HUES48 (cell line): ENCODE results near the gene CYP2A6.
"Not testable (repeated sequence)": the region's sequence is repeated elsewhere in the genome, so short reads cannot be mapped to it uniquely, and the experiment has no call there.

Source experiments
- H3K27ac ChIP-seq: one replicate; pipeline ENCODE4 v1.7.0; 2013; ENCODE audit warnings: low read depth, low read length, inconsistent platforms
- H3K27me3 ChIP-seq: 2 replicates; pipeline ENCODE4 v1.6.1; 2013; ENCODE audit warnings: mild to moderate bottlenecking, low read length; ENCODE audit not compliant: control insufficient read depth, insufficient read depth
- H3K36me3 ChIP-seq: 2 replicates; pipeline ENCODE4 v1.6.1; 2013; ENCODE audit warnings: low read length; ENCODE audit not compliant: control insufficient read depth, insufficient read depth
- H3K4me1 ChIP-seq: 2 replicates; pipeline ENCODE4 v1.6.1; 2013; ENCODE audit warnings: mild to moderate bottlenecking, low read length; ENCODE audit not compliant: control insufficient read depth, insufficient read depth
- H3K4me3 ChIP-seq: 2 replicates; pipeline ENCODE4 v1.5.1; 2013; ENCODE audit warnings: mild to moderate bottlenecking, low read depth, low read length
- H3K9ac ChIP-seq: 2 replicates; pipeline ENCODE4 v1.6.1; 2013; ENCODE audit warnings: mild to moderate bottlenecking, low read depth, low read length, moderate library complexity
- H3K9me3 ChIP-seq: 2 replicates; pipeline ENCODE4 v1.6.1; 2013; ENCODE audit warnings: low read length; ENCODE audit not compliant: control insufficient read depth, insufficient read depth

Gene CYP2A6

GRCh38 chr19:40812571-40812970, 37.7 kb downstream of the CYP2A6 start:
- Histone ChIP-seq H3K27me3 (peaks cover 14% of the 10 kb centered on the region), H3K36me3 (peaks cover 16% of the 10 kb centered on the region), H3K4me1 (peaks cover 23% of the 10 kb centered on the region)
- not testable (repeated sequence) for H3K9me3 ChIP-seq, H3K4me3 ChIP-seq, H3K27ac ChIP-seq, H3K9ac ChIP-seq

DNA sequence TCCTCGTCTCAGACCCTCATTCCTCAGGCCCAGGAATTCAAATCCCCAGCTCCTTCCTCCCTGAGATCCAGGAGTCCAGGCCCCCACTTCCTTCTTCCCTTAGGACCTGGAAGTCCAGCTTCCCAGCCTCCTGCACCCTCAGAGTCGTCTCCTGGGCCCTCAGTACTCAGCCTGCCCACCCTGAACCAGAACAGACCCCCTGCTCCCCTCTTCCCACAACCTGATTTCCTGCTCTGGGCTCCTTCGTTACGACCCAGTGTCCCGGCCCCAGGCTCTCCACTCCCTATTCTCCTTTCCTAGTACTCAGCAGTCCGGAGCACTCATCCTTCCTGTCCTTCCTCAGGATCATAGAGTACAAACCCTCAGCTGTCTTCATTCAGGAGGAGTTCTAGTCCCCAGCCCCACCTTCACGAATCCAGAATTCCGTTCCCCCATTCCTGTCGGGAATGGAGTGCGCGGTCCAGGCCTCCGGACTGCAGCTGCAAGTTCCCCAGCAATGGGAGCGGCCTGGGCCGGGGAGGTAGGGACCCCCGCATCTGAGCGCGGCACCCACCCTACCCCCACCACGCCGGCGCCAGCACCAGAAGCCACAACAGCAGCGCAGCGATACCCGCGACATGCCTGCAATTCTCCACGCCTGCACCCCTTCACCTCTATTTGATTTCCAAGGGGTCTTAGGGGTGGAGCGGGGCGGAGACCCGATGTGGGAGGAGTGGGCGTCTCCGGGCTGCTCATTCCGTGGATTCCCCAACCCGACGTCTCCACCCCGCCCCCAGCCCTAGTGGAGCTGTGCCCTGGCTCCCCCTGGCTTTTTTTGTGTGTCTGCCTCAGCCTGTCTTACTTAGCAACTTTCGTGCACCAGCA, 38.5 kb downstream of the CYP2A6 start:
- no peak overlapping the region for H3K9ac ChIP-seq
- H3K4me1 ChIP-seq: peaks cover 29% of the 10 kb centered on the region
- peaks cover 22% of the 10 kb centered on the region for H3K36me3 ChIP-seq
- peaks cover 14% of the 10 kb centered on the region for H3K27me3 ChIP-seq
- peak overlapping the region; percentile 72 for H3K4me3 ChIP-seq
- no peaks in the 10 kb centered on the region for H3K9me3 ChIP-seq
- H3K27ac ChIP-seq: peak overlapping the region; percentile 57

DNA sequence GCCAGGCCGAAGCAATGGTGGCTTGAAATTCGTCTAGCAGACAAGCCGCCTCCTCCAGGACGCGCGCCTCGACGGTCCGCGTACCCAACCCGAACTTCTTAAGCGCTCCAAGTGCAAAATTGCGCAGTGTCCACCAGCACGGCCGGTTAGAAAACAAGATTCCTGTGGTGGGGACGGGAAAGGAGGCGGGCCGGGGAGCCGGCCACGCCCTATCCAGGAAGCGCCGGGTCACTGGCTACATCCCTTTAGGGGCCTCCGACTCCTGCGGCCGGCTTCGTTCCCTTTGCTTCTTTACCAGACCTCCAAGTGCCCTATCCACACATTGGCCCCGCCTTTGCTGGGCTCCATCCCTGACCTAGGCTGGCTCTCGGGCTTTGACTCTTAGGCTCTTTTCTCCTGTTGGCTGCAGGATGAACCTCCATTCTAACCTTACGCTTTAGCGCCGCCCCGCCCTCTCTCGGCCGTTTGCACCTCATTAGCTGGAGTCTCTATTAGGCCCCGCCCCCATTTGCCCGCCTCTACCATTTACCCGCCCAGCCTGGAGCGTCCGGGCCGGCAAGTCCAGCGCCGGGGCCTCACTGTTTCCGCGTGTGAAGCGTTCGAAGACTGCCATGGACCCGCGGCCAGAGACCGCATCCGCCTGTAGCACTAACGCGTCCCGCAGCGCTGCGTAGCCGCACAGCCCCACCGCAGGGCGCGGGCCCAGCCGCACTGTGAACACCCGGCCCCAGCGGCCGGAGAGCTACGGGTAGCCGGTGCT, 39.4 kb downstream of the CYP2A6 start:
- not testable (repeated sequence) for H3K9me3 ChIP-seq, H3K9ac ChIP-seq
- Histone ChIP-seq H3K4me3 (peak overlapping the region; percentile 72), H3K36me3 (peaks cover 22% of the 10 kb centered on the region), H3K4me1 (peaks cover 36% of the 10 kb centered on the region), H3K27ac (peak overlapping the region; percentile 81), H3K27me3 (peaks cover 14% of the 10 kb centered on the region)

DNA sequence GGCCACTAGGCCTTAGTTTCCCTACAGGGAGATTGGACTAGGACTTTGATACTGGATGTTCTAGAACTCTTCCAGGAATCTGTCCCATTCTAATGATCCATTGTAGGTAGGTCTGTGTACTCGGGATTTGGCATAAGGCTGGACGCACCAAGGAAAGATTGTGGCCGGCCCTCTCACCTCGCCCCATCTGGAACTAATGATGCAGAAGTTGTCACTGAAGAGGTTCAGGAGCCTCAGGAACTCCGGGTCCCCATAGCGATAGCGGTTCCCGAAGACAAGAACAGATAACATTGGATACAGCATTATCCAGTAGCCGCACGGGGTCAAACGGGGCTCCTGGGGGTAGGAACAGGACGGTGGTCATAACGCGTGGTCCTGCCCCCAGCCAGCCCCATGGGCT, 40.1 kb downstream of the CYP2A6 start:
- peak overlapping the region; percentile 81 for H3K27ac ChIP-seq
- H3K4me1 ChIP-seq: peaks cover 39% of the 10 kb centered on the region

GRCh38 chr19:40809358-40810086, 40.7 kb downstream of the CYP2A6 start:
- Histone ChIP-seq H3K9ac (no peak overlapping the region), H3K4me3 (no peak overlapping the region), H3K27me3 (peaks cover 14% of the 10 kb centered on the region), H3K27ac (no peak overlapping the region), H3K9me3 (no peaks in the 10 kb centered on the region), H3K4me1 (peaks cover 39% of the 10 kb centered on the region), H3K36me3 (peaks cover 31% of the 10 kb centered on the region)

More for the DNA sequence above, 40.1 kb downstream of the CYP2A6 start:
- Histone ChIP-seq H3K9ac (no peak overlapping the region), H3K27me3 (peaks cover 14% of the 10 kb centered on the region), H3K9me3 (no peaks in the 10 kb centered on the region), H3K4me3 (peak overlapping the region; percentile 72), H3K36me3 (peaks cover 27% of the 10 kb centered on the region)

- Histone ChIP-seq H3K4me3 (no peak overlapping the region), H3K4me1 (peaks cover 49% of the 10 kb centered on the region), H3K9me3 (no peaks in the 10 kb centered on the region), H3K27ac (no peak overlapping the region), H3K36me3 (peaks cover 37% of the 10 kb centered on the region), H3K27me3 (peaks cover 14% of the 10 kb centered on the region), H3K9ac (no peak overlapping the region)
Measured at GRCh38 chr19:40808497-40808896, 41.8 kb downstream of the CYP2A6 start.

DNA sequence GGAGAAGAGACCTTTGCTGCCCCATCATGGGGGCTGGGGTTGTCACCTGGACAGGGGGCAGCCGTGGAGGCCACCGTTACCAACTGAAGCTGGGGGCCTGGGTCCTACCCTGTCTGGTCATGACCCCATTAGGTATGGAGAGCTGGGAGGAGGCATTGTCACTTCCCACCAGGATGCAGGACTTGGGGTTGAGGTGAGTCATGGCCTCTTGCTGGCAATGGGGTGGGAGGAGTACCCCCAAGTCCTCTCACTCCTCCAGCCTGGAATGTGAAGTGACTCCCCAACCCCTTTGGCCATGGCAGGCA, 42.3 kb downstream of the CYP2A6 start:
- Histone ChIP-seq H3K9me3 (no peaks in the 10 kb centered on the region), H3K4me3 (no peak overlapping the region), H3K27ac (no peak overlapping the region), H3K4me1 (peaks cover 54% of the 10 kb centered on the region), H3K36me3 (peaks cover 42% of the 10 kb centered on the region), H3K9ac (no peak overlapping the region), H3K27me3 (peaks cover 14% of the 10 kb centered on the region)

GRCh38 chr19:40807147-40808020, 42.9 kb downstream of the CYP2A6 start:
- peaks cover 56% of the 10 kb centered on the region for H3K4me1 ChIP-seq
- no peak overlapping the region for H3K4me3 ChIP-seq
- no peaks in the 10 kb centered on the region for H3K9me3 ChIP-seq
- H3K9ac ChIP-seq: no peak overlapping the region
- peak overlapping the region; percentile 72 for H3K27ac ChIP-seq
- H3K27me3 ChIP-seq: peaks cover 9% of the 10 kb centered on the region
- H3K36me3 ChIP-seq: peaks cover 47% of the 10 kb centered on the region

DNA sequence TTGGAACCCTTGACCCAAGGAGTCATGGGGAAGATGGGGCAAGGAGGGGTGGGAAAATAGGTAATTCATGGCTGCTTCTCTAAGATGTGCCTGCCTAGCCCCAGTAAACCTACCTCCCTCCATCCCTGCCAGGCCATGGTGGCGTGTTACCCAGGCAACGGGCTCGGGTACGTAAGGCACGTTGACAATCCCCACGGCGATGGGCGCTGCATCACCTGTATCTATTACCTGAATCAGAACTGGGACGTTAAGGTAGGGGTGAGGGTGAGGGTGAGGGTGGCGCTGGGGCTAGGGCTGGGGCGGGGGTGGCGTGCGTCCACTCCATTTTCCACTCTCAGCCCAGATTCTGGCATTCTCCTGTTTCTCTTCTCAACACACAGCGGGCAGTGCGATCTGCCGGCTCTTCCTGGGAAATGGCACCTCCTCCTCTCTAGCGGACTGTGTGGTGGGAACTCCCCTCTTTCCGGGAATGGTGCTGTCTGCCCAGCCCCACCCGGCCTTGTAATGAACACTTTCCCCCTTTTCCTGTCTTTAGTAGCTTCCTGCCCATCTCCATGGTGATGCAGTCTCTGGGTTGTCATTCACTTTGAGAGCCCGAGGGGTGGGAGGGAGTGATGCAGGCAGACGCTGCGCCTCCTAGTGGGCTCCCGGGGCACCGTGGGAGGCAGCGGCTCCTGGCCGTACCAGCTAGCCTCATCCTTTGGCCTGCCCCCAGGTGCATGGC, 43.7 kb downstream of the CYP2A6 start:
- H3K27me3 ChIP-seq: peaks cover 3% of the 10 kb centered on the region
- peak overlapping the region; percentile 79 for H3K27ac ChIP-seq
- peak overlapping the region; percentile 24; the same call in 1 of the 2 replicates for H3K4me3 ChIP-seq
- H3K9me3 ChIP-seq: no peaks in the 10 kb centered on the region
- H3K9ac ChIP-seq: no peak overlapping the region
- H3K36me3 ChIP-seq: peaks cover 55% of the 10 kb centered on the region
- H3K4me1 ChIP-seq: peaks cover 55% of the 10 kb centered on the region
